ENCODE measurements around the gene ZNF276.
A peak's percentile ranks its signal among the peaks of the same experiment; 100 is the strongest.
"Not testable (repeated sequence)": the region's sequence is repeated elsewhere in the genome, so short reads cannot be mapped to it uniquely, and the experiment has no call there.

ZNF276 gene, protein sequence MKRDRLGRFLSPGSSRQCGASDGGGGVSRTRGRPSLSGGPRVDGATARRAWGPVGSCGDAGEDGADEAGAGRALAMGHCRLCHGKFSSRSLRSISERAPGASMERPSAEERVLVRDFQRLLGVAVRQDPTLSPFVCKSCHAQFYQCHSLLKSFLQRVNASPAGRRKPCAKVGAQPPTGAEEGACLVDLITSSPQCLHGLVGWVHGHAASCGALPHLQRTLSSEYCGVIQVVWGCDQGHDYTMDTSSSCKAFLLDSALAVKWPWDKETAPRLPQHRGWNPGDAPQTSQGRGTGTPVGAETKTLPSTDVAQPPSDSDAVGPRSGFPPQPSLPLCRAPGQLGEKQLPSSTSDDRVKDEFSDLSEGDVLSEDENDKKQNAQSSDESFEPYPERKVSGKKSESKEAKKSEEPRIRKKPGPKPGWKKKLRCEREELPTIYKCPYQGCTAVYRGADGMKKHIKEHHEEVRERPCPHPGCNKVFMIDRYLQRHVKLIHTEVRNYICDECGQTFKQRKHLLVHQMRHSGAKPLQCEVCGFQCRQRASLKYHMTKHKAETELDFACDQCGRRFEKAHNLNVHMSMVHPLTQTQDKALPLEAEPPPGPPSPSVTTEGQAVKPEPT

GRCh38 chr16:89720813-89721545, at the start of gene ZNF276, which contains the start of gene VPS9D1:
ZNF276 (plus strand) TSS chr16:89721537; CDS start chr16:89721641, 104 bp downstream.
VPS9D1 (minus strand) TSS chr16:89720898; CDS start chr16:89720861, 37 bp downstream.
- FAIRE-seq (peak; percentile 20), DNase-seq (ENCODE audit: insufficient read length, low spot score) (peak; percentile 54)

DNA sequence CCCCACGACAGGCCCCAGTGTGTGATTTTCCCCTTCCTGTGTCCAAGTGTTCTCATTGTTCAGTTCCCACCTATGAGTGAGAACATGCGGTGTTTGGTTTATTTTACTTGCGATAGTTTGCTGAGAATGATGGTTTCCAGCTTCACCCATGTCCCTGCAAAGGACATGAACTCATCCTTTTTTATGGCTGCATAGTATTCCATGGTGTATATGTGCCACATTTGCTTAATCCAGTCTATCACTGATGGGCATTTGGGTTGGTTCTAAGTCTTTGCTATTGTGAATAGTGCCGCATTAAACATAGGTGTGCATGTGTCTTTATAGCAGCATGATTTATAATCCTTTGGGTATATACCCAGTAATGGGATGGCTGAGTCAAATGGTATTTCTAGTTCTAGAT, 49.8 kb upstream of the ZNF276 start:
- FAIRE-seq; DNase-seq (ENCODE audit: insufficient read length, low spot score): not testable (repeated sequence)

DNA sequence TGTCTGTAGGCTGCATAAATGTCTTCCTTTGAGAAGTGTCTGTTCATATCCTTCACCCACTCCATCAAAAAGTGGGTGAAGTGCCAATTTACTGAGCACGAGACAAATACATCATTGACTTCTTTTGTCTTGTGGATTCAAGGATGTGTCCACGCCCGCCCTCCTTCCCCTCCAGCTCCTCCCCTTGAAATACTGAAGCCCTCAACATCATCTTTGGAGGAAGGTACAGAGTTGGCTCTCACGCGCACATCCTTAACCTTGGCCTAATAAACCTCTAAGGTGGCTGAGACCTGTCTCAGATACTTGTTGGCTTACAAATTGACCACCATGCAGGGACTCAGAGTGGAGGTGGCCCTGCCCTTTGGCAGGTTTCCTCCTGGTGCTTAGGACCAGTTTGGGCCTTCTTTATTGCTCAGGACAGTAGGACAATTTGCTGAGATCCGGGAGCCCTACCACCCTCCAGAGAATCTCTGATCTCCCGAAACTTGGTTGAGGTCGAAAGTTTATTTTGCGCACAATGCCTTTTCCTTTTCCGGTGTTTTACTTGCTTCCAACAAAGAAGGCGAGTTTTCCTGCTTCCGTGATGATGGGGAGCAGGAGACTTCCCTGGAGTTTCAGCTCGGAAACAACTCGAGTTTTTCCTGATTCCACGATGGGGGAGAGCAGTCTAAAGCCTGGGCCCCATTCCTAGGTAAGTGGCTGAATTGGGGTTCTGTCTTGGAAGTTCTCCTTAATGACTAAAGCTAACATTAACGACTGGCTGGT, 49.0 kb upstream of the ZNF276 start:
- DNase-seq (ENCODE audit: insufficient read length, low spot score) (no peak), FAIRE-seq (no peak)

DNA sequence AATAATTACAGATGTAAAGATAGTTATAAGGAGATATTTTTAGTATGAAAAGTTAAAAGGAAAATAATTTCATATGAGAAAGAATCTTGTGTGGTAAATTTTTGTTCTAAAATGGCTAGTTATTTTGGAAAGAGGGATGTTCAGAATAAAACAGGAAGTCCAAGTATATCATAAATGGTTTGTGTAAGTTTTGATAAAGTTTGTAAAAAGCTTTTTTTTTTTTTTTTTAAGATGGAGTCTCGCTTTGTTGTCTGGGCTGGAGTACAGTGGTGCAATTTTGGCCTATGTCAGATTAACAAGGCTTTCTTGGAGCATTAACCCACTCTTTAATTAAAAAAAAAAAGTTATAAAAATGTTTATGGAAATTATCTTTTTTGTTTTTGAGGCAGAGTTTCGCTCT, 43.1 kb upstream of the ZNF276 start:
- FAIRE-seq (no peak), DNase-seq (ENCODE audit: insufficient read length, low spot score) (no peak)

DNA sequence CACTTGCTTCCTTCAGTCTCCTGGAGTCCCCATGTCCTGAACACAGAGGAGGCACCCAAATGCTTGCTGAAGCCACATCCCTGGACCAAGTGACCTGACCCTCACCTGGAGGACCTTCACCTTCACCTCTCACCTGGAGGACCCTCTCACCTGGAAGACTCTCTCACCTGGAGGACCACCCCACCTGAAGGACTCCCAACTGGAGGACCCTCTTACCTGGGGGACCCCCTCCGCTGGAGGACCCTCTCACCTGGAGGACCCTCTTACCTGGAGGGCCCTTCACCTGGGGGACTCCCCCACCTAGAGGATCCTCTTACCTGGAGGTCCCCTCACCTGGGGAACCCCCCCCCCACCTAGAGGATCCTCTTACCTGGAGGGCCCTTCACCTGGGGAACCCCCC, 35.4 kb upstream of the ZNF276 start:
- FAIRE-seq (no peak), DNase-seq (ENCODE audit: insufficient read length, low spot score) (no peak)

DNA sequence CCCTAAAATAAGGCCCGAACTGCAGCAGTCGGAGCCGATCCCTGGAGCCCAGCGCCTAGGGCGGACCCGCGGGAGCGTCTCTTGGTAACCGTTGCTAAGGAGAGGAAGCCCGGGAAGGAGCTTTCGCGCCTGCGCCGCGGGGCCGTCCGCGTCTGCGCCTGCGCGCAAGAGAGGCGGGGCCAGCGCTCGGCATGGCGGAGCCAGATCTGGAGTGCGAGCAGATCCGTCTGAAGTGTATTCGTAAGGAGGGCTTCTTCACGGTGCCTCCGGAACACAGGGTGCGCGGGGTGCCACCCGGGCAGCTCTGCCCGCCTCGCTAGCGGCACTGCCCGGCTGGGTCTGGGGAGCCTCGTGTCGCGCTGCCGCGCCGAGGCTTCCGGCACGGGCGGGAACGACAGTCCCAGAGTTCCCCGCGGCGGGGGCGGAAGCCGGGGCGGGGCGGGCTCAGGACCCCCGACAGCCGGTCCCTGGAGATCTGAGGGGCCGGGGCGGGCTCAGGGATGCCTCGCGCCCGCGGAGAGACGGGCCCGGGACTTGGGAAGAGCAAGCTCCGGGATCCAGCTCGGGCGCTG, 34.7 kb upstream of the ZNF276 start, which contains the start of gene CDK10:
TSS of gene CDK10 (plus strand) at position 170 of the 572 bp plus-strand sequence. CDS start at position 192, 22 bp downstream.
- FAIRE-seq, result peak; percentile 77
- peak; percentile 92 for DNase-seq (ENCODE audit: insufficient read length, low spot score)

GRCh38 chr16:89687092-89687940, 34.0 kb upstream of the ZNF276 start:
- FAIRE-seq (no peak), DNase-seq (ENCODE audit: insufficient read length, low spot score) (no peak)

DNA sequence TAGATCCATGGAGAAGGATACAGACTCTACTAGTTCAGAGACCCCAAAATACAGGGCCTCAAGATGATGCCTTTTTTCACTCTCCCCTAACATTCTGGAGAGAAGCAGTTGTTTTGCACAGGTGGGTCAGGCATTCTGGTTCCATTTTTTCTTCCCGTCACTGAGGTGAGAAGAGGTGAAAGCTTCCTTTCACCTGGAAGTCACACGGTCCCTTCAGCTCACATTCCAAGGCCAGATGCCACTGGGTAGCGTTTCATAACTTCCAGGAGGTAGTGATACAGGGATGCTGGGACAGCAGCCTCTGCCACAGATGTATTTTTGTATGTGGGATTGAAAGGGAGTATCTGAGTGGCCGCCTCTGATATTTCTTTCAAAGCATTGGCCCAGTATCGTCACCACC, 32.9 kb upstream of the ZNF276 start:
- FAIRE-seq (no peak), DNase-seq (ENCODE audit: insufficient read length, low spot score) (no peak)

GRCh38 chr16:89689142-89689541, 32.2 kb upstream of the ZNF276 start:
- no peak for FAIRE-seq
- DNase-seq (ENCODE audit: insufficient read length, low spot score), result no peak

GRCh38 chr16:89689621-89690020, 31.7 kb upstream of the ZNF276 start:
- FAIRE-seq; DNase-seq (ENCODE audit: insufficient read length, low spot score): not testable (repeated sequence)

GRCh38 chr16:89690392-89690901, 30.9 kb upstream of the ZNF276 start:
- no peak for FAIRE-seq
- DNase-seq (ENCODE audit: insufficient read length, low spot score), result no peak

DNA sequence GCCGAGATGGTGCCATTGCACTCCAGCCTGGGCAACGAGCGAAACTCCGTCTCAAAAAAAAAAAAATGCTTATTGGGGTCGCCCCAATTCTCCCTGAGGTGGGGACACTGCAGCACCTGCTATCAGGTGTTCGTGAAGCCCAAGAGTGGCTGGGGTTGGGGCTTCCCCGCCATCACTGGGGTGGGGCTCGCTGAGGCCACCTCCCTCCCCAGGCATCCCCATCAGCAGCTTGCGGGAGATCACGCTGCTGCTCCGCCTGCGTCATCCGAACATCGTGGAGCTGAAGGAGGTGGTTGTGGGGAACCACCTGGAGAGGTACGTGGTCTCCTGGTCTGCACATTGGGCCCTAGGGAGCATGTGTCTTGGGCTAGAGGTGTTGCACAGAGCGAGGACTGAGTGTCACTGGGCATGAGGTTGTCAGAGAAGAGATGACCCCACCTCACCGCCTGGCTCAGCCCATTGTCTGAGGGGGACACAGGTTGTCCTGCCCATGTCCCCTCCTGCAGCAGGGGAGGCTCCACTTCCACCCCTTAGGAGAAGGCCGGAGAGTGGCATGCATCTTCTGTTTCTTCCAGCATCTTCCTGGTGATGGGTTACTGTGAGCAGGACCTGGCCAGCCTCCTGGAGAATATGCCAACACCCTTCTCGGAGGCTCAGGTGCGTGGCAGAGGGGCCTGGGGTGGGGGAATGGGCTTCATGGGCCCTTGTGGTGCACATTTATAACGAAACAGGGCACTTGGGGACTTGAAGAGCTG, 29.9 kb upstream of the ZNF276 start:
- DNase-seq (ENCODE audit: insufficient read length, low spot score) (no peak), FAIRE-seq (no peak)

- FAIRE-seq, result no peak
- DNase-seq (ENCODE audit: insufficient read length, low spot score), result no peak
These were observed 29.3 kb upstream of the ZNF276 start for GRCh38 chr16:89691986-89692569.

DNA sequence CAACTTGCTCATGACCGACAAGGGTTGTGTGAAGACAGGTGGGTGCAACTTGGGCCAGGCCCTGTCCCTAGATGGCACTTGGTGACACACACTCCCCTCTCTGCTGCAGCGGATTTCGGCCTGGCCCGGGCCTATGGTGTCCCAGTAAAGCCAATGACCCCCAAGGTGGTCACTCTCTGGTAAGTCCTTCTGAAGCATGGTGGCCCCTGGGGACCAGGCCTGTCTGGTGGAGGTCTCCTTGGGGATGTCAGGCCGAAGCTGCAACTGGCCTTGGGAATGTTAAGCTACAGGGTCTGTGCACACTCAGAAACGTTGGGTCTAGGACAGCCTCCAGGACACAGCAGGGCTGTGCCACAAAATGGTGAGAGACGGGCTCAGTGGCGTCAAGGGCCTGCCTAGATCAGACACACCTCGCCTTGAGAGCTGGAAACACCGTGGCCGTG, 28.0 kb upstream of the ZNF276 start:
- no peak for DNase-seq (ENCODE audit: insufficient read length, low spot score)
- FAIRE-seq, result peak; percentile 51

DNA sequence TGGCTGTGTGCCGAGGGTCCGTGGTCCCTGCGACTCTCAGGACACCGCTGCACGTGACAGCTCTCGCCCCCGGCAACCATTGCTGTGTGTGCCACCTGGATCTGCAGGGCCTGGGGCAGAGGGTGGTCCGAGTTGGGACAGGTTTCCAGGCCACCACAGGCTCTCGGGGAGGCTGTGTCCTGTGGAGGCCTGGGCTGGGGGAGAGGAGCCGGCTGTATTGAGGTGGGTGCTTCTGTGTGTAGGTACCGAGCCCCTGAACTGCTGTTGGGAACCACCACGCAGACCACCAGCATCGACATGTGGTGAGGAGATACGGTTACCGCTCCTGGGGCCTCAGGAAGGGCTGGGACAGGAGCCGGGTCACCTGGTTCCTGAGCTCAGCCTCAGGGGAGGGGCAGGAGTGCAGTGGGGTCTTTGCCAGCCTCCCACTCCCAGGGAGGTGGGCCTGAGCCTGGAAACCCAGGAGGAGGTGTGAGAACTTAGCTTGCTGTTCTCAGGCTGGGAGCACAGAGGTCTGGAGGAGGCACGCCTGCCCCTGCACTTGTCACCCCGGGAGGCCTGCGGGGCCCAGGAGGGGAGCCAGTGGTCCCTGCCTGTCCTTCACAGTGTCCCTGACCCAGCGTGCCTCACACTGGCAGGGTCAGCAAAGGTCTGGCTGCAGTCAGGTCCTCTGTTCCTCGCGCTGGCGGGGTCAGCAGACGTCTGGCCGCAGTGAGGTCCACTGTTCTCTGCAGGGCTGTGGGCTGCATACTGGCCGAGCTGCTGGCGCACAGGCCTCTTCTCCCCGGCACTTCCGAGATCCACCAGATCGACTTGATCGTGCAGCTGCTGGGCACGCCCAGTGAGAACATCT, 27.2 kb upstream of the ZNF276 start:
- DNase-seq (ENCODE audit: insufficient read length, low spot score) (no peak), FAIRE-seq (no peak)

DNA sequence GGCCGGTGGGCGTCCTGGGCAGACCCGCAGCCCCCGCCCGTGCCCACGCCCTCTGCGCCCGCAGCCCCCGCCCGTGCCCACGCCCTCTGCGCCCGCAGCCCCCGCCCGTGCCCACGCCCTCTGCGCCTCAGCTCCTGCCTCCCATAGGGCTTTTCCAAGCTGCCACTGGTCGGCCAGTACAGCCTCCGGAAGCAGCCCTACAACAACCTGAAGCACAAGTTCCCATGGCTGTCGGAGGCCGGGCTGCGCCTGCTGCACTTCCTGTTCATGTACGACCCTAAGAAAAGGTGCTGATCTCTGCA, 26.6 kb upstream of the ZNF276 start:
- peak; percentile 28 for FAIRE-seq
- DNase-seq (ENCODE audit: insufficient read length, low spot score), result not testable (repeated sequence)
